Kidney (tissue), 14 donors: ENCODE data around the gene USP38. TPM values are rescaled to one million over a fixed set of nuclear protein-coding genes. Genes with fewer than 3 reads are reported as not detected.

Experiments
- DNase-seq, 5 donors: peaks; one replicate each; pipeline ENCODE4 v3.0.0-alpha.2; 2013 to 2020
- FAIRE-seq: peaks from 2 replicates; lab custom pipeline; 2012; peaks lifted over from hg19 to GRCh38; lab: Jason Lieb, UNC
- H3K27ac ChIP-seq, 2 donors: one replicate each; pipeline ENCODE4 v1.7.0; 2013; ENCODE audit warnings: low read depth in 2 of 2, low read length in 2 of 2, inconsistent platforms in 1 of 2
- H3K27me3 ChIP-seq: one replicate; pipeline ENCODE4 v1.7.1; 2013; ENCODE audit warnings: low read length, inconsistent platforms; ENCODE audit not compliant: control insufficient read depth, insufficient read depth
- H3K36me3 ChIP-seq, 3 donors: one replicate each; pipeline versions ENCODE4 v1.7.0 to v1.7.1; 2013; ENCODE audit warnings: low read length in 3 of 3, control low read depth in 1 of 3, inconsistent platforms in 1 of 3; ENCODE audit not compliant: insufficient read depth in 3 of 3, control insufficient read depth in 2 of 3
- H3K4me1 ChIP-seq, 3 donors: one replicate each; pipeline versions ENCODE4 v1.7.0 to v1.7.1; 2013; ENCODE audit warnings: low read length in 3 of 3, inconsistent platforms in 1 of 3, low read depth in 1 of 3; ENCODE audit not compliant: control insufficient read depth in 2 of 3, insufficient read depth in 2 of 3
- H3K4me3 ChIP-seq, 3 donors: one replicate each; pipeline versions ENCODE4 v1.7.0 to v1.8.1; 2013; ENCODE audit warnings: low read length in 3 of 3, control low read depth in 1 of 3, inconsistent platforms in 1 of 3
- H3K9ac ChIP-seq, 3 donors: one replicate each; pipeline versions ENCODE4 v1.7.0 to v1.7.1; 2013; ENCODE audit warnings: low read length in 3 of 3, control low read depth in 1 of 3, inconsistent platforms in 1 of 3
- H3K9me3 ChIP-seq, 3 donors: one replicate each; pipeline versions ENCODE4 v1.7.0 to v1.7.1; 2013; ENCODE audit warnings: low read length in 3 of 3, control low read depth in 1 of 3, inconsistent platforms in 1 of 3; ENCODE audit not compliant: control insufficient read depth in 2 of 3, insufficient read depth in 1 of 3
- CTCF ChIP-seq: IDR thresholded peaks from 3 replicates; pipeline ENCODE4 v1.5.1; 2012; ENCODE audit warnings: mild to moderate bottlenecking, moderate library complexity, borderline replicate concordance; ENCODE audit not compliant: insufficient read depth; ENCODE audit errors: extremely low read depth
- intact Hi-C: fragments of 100-400 bp; cut with DNase I; formaldehyde crosslinking; loops from one replicate; pipeline ENCODE4 v1.11.1; 2022
- polyA plus RNA-seq: library from polyadenylated mRNA; stranded (reverse); fragments of 350-450 nt; fragmentation: Illumina TruSeq; extraction: RNeasy Lipid Tissue Mini Kit (QIAGEN cat#74804); gene quantifications from one replicate; pipeline ENCODE4 v1.2.3, GENCODE V29; 2014; ENCODE audit warnings: low read depth, low replicate concordance; ENCODE audit not compliant: insufficient read depth
- total RNA-seq: library from RNA; stranded (reverse); fragmentation: NEBNext Ultra II Directional; extraction: Animal tissue kit (Norgen Biotek cat#: 25700); gene quantifications from one replicate; pipeline ENCODE4 v1.2.1, GENCODE V29; 2021
- donor health status: control.
- donor health status: control.
- donor health status: control.
- donor health status: control.
- donor health status: control.
- donor health status: DM: yes; HTN: yes; CAD: no.
- donor health status: Normal renal cell carcinoma (clear cell type).

Gene USP38
- total and polyA plus RNA-seq, 2 donors from 2014 or later = 5.2 to 21.9 TPM

DNA sequence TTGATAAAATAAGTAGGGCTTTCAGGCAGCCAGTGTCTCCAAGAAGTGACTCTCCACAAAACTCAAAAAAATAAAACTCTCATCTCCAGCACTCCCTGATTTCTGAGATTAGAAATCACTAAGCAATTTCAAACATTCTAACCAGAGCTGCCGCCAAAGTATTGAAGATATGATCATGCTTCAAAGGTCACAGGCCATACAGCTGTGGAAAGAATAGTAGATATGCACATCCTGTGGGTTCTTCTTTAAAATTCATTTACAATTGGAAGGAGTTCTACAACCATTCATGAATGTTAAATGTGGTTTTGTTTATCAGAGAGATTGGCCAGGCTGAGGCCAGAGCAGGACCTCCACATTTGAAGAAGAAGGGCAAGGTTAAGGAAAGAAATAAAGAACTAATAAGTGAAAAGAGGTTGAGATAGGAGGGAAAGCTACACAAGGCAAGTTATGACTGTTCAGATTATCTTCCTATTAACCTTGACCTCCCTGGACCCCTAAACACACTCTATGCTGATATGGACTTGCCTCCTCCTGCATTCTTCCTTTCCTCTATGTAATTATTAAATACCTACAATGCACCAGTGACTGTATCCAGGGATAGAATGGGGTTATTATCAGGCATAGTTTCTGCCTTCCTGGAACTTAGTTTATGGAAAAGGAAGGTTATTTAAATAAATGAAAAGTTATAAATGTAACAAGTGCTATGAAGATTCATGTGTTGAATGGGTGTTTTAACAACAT lies 56.4 kb downstream of the USP38 start:
- no peaks in the 10 kb centered on the region for H3K27me3 ChIP-seq
- TF ChIP-seq CTCF = no peak
- H3K9me3 ChIP-seq = no peaks in the 10 kb centered on the region
- H3K36me3 ChIP-seq = no peaks in the 10 kb centered on the region
- H3K9ac ChIP-seq = no peak overlapping the region
- H3K27ac ChIP-seq = no peak overlapping the region
- intact Hi-C loops = no loop called here
- H3K4me1 ChIP-seq = no peaks in the 10 kb centered on the region
- FAIRE-seq (no peak), DNase-seq (no peak)
- no peak overlapping the region for H3K4me3 ChIP-seq

DNA sequence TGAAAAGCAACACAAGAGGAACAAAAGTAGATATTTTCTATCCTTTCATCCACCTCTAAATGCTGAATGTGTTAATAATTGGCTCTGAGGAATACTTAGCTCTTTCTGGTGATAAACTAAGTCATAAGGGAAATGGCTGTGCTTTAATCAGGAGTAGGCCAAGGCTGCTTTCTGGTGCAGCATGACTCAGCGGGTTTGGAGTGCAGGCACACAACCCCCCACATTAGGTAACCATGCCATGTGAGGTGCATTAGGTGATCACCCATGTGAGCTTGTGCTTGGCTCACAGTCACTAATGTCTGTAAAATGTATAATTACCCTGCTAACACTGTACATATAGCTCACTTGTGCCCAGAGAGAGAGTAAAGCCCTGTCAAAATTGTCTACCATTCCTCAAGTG lies 57.2 kb downstream of the USP38 start:
- DNase-seq (no peak), FAIRE-seq (no peak)

GRCh38 chr4:143243041-143243440 lies 58.3 kb downstream of the USP38 start:
- Histone ChIP-seq H3K36me3 (no peaks in the 10 kb centered on the region), H3K4me3 (no peak overlapping the region), H3K27me3 (no peaks in the 10 kb centered on the region), H3K4me1 (no peaks in the 10 kb centered on the region), H3K27ac (no peak overlapping the region), H3K9ac (no peak overlapping the region), H3K9me3 (no peaks in the 10 kb centered on the region)
- TF ChIP-seq CTCF = no peak
- intact Hi-C loops = no loop called here
- no peak for FAIRE-seq
- no peak for DNase-seq

More for the DNA sequence above, 57.2 kb downstream of the USP38 start:
- intact Hi-C loops = no loop called here
- H3K36me3 ChIP-seq = no peaks in the 10 kb centered on the region
- no peaks in the 10 kb centered on the region for H3K27me3 ChIP-seq
- H3K4me3 ChIP-seq = no peak overlapping the region
- H3K9ac ChIP-seq = no peak overlapping the region
- TF ChIP-seq CTCF = no peak
- no peak overlapping the region for H3K27ac ChIP-seq
- H3K4me1 ChIP-seq = no peaks in the 10 kb centered on the region
- H3K9me3 ChIP-seq = no peaks in the 10 kb centered on the region
